ENCODE results near the gene EPS8L1. TPM values are rescaled to one million over a fixed set of nuclear protein-coding genes. Genes with fewer than 3 reads are reported as not detected.

Gene EPS8L1
- total RNA-seq, 1 donor from 2014 or later = 9.9 TPM

DNA sequence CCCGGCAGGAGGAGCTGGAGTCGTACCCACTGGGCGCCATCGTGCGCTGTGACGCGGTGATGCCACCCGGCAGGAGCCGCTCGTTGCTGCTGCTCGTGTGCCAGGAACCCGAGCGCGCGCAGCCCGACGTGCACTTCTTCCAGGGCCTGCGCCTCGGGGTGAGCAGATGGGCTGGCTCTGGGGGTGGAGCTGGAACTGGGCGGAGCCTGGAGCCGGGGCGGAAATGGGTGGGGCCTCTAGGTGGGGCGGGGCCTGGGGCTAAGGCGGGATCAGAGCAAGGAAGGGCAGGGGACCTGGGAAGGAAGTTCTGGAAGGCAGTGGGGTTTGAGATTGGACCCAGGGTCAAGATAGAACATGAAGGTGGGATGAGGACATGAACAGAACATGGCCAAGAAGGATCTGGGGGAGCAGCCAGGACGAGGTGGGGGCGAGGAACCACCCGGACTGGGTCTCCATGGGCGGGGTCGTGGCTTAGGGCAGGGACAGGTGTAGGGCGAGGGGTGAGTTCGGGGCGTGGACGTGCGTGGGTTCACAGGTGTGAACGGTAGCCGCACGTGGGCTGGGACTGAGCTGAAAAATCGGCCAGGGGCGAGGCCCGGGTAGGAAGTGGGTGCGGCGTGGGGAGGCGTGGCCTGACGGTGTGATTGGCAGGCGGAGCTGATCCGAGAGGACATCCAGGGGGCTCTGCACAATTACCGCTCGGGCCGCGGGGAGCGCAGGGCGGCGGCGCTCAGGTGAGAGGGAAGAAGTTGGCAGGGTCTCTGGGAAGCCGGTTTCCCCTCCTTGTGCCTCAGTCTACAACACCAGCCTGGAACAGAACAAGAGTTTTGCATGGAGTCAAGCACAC is 4.7 kb downstream of the EPS8L1 start:
- DNase-seq (ENCODE audit: low read depth in 2 of 2) = peak; percentile 62 to 75

DNA sequence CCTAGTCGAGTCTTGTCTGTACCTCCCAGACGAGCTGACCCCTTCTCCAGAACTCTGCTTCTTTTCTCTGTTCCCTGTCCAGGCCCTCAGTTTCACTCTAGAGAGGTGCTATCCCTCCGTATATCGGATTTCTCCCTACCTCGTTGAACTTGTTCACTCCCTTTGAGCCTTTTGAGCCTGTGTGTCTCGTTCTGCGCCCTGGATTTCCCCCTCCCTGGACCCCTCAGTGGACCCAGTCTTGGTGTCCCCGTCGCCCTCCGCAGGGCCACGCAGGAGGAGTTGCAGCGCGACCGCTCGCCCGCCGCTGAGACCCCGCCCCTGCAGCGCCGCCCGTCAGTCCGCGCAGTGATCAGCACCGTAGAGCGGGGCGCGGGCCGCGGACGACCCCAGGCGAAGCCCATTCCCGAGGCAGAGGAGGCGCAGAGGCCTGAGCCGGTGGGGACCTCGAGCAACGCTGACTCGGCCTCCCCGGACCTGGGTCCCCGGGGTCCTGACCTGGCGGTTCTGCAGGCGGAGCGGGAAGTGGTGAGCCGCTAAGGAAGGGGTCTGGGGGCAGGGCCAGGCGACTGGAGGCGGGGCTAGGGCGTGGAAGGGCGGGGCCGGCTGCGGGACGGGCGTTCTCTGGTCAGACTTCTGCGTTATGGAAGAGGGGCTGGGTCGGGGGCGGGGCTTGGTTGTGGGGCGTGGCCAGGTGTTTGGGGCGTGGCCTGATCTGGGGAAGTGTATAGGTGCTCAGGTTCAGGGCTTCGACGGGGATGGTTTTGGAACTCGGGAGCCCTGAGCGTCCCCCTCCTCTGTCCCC is 5.5 kb downstream of the EPS8L1 start:
- DNase-seq (ENCODE audit: low read depth in 2 of 2) = peak; percentile 76 to 92

DNA sequence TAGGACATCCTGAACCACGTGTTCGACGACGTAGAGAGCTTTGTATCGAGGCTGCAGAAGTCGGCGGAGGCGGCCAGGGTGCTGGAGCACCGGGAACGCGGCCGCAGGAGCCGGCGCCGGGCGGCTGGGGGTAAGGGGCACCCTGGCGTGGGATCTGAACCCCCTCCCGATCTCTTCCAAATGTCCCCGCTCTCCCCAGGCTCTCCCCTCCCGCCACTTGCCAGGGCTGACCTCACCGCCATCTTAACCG is 6.0 kb downstream of the EPS8L1 start:
- DNase-seq (ENCODE audit: low read depth in 2 of 2) = no peak

DNA sequence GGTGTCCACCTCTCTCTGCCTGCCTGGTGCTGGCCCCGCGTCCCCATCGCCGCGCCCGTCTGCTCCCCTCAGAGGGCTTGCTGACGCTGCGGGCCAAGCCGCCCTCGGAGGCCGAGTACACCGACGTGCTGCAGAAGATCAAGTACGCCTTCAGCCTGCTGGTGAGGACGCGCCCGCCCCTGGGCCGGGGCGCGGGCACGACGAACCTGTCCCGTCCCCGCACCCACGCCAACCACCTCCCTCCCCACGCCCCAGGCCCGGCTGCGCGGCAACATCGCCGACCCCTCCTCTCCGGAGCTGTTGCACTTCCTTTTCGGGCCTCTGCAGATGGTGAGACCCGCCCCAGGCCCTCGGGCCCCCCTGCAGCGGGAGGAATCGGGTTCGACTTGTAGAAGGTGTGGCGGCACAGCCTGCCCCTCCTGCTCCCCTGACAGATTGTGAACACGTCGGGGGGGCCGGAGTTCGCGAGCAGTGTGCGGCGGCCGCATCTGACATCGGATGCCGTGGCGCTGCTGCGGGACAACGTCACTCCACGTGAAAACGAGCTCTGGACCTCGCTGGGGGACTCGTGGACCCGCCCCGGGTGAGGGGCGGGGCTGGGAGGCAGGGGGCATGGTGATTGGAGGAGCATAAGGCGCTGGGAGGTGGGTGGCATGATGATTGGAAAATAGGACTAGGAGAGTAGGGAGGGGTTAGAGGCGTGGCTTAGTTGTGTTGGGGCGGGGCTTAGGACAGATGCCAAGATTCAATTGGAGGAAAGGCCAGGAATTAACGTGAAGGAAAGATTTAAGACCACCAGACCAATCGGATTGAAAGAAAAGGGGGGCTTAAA is 6.6 kb downstream of the EPS8L1 start:
- DNase-seq (ENCODE audit: low read depth in 2 of 2) = peak; percentile 80 to 93

DNA sequence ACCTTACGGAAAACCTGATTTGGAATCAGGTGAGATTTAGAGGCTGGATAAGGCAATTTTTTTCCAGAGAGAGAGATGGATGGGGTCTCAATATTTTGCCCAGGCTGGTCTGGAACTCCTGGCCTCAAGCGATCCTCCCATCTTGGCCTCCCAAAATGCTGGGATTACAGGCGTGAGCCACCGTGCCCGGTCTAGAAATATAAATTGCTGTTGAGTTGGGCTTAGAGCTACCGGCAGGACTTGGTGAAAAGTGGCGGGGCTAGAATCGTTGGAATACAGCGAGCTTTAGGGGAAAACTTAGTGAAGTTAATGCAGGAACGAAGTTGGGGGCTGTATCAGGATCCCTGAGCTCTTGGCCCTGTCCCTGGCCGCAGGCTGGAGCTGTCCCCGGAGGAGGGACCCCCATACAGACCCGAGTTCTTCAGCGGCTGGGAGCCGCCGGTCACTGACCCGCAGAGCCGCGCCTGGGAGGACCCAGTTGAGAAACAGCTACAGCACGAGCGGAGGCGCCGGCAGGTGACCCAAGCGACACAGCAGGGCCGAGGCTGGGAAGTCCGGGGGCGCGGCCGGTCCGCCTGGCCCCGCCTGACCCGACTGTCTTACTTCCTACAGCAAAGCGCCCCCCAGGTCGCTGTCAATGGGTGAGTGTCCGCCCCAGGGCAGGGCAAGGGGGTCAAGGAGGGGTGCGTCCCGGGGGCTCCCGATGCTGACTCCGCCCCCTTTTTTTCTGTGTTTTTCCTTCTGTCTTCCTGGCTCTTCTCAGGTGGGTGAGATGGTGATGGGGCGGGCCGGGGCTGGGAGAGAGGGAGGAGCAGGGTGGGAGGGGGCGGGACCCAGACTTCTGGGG is 7.6 kb downstream of the EPS8L1 start:
- DNase-seq (ENCODE audit: low read depth in 2 of 2) = no peak

DNA sequence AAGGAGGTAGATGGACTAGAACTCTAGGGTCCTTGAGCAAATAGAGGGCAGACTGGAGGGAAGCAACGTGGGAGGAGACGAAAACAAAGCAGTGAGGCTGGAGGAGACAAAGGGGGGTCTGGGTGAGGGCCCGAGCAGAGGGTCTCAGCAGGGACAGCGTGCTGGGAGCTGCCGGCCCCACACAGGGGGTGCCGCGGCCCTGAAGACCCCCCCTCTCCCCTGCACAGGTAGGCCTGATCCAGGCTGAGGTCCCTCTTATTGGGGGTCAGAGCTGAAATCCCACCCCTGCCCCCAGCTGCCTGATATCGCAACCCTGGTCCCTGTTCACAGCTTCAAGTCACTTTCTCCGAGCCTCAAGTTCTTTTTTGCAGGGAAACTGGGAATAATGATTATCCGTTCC is 8.7 kb downstream of the EPS8L1 start:
- no peak for DNase-seq (ENCODE audit: low read depth in 2 of 2)

DNA sequence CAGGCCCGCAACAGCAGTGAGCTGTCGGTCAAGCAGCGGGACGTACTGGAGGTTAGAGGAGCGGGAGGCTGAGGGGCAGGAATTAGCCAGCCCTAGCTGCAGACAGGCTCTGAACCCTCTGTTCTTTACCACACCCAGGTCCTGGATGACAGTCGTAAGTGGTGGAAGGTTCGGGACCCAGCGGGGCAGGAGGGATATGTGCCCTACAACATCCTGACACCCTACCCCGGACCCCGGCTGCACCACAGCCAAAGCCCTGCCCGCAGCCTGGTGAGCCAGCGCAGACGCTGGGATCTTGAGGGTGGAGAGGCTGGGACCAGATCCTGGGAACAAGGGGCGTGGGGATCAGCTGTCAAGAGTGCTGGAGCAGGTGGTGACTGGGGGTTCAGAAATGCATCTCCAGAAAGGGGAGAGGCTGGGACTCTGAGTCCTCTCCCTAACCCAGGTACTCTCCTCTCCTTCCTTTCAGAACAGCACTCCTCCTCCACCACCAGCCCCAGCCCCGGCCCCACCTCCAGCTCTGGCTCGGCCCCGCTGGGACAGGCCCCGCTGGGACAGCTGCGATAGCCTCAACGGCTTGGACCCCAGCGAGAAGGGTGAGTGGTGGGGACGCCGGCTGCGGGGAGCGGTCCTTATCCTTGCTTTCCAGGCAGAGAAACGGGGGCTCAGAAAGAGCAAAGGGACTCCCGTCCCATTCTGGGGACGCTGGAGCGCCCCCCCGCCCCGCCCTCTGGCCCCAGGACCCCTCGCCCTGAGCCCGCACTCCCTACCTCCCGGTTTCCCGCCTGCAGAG is 10.4 kb downstream of the EPS8L1 start:
- no peak for DNase-seq (ENCODE audit: low read depth in 2 of 2)

DNA sequence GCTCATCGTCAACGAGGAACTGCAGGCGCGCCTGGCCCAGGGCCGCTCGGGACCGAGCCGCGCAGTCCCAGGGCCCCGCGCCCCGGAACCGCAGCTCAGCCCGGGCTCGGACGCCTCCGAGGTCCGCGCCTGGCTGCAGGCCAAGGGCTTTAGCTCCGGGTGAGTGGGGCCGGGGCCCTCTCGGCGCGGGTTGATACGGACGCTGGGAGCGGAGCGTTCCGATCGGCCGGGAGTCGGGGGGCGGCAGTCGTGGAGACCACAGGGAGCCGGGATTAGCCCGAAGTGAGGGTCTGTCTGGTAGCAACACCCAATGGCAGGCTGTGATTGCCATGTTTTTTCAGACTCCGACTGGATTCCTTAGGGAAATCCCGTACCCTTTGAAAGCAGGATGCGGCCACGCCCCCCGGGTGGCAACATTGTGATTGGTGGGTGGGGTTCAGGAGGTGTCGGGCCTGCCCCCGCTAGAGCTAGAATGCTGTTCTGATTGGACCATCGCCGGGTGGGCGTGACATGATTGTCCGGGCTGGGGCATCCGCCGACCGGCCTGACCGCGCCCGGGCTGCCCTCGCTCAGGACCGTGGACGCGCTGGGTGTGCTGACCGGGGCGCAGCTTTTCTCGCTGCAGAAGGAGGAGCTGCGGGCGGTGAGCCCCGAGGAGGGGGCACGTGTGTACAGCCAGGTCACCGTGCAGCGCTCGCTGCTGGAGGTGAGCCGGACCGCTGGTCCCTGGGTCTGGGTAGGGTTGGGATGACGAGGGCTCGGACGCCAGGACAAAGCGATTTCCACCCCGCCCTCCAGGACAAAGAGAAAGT is 11.3 kb downstream of the EPS8L1 start:
- DNase-seq (ENCODE audit: low read depth in 2 of 2) = peak; percentile 95 to 96

DNA sequence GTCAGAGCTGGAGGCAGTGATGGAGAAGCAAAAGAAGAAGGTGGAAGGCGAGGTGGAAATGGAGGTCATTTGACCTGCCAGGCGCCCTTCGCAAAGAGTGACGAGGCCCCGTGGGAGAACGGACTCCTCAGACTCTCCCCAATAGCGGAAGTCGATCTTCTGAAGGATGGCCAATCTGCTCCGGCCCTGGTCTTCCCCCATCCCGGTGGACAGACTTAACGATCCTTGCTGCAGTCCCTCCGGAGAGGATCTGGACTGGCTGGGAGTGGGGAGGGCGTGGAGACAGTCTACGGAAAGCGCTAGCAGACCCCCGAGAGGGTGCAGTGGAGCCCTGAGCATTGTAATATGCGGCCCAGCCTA is 11.9 kb downstream of the EPS8L1 start:
- DNase-seq (ENCODE audit: low read depth in 2 of 2) = peak; percentile 31 to 54

DNA sequence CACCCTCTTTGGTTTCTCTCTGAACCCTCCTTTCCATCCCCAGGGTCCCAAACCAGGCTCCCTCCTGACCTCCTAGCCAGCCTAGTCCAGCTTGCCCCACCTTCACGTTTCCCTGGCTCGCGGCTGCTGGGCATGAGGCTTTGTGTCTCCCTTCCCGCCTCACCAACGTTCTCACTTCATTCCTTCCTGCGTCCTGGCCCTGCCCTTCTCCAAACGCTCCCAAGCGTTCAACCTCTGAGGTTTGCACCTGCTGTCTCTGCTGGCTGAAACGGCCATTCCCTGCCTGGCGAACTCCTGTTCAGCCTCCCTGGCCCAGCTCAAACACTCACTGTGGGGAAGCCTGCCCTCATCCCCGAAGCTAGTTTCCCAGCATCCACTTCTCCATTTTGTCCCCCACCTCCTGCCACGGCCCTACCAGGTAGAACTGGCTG is 12.4 kb downstream of the EPS8L1 start:
- DNase-seq (ENCODE audit: low read depth in 2 of 2) = peak in 1 of 2 donors; percentile 15

DNA sequence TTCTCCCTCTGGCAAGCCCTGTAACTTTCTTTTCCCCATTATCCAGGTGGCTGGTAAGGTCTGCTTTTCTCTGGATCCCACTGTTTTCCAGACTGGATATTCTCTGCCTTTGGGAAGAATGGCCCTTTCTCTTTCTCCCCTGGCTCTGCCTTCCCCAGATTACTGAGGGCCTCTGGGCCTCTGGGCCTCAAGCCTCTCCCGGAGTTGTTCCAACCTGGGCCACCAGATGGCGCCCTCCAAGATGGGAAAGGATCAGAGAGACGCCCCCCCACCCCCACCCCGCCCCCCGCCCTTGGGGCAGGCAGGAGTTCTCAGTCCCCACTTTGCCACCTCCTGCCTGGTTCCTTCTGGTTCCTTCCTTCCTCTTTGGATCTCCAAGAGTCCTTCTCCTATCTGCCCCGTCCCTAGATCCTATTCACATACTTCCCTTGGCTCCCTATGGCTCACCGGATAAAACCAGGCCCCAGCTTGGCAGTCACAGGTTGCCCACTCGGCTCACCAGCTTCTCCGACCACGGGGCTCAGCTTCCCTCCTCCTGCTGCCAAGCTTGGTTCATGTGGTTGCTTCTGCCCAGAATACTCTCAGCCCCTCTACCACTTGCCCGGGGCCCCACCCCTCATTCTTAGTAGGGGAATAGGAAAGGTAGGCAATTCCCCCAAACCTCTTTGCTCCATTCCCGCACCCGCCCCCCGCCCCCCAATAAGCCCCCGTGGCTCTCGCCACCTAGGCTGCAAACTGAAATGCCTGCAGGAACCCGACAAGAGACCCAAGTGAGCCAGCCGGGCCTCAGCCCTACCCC is 13.1 kb downstream of the EPS8L1 start:
- peak; percentile 62 to 72 for DNase-seq (ENCODE audit: low read depth in 2 of 2)

DNA sequence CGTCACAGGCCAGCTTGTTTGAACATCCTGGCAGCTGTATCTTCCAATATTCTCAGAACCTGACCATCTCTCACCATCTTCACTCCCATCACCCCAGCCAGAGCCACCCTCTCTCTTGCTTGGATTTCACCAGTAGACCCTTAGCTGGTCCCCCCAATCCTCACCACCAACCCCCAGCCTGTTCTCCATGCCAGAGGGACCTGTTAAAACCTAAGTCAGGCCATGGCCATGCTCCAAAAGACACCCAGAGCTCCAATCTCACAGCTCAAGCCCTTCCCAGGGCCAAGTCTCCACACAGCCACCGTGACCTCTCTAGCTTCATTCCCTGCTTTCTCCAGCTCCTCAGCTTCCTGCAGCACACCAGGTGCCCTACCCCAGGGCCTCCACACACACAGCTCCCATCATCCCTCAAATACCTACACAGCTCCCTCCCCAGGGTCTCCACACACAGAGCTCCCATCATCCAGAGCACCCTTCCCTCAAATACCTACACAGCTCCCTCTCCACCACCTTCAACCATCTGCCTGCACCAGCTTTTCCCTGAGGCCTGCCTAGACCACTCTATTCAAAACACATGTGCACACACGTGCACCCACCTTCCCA is 13.8 kb downstream of the EPS8L1 start:
- DNase-seq (ENCODE audit: low read depth in 2 of 2) = no peak

DNA sequence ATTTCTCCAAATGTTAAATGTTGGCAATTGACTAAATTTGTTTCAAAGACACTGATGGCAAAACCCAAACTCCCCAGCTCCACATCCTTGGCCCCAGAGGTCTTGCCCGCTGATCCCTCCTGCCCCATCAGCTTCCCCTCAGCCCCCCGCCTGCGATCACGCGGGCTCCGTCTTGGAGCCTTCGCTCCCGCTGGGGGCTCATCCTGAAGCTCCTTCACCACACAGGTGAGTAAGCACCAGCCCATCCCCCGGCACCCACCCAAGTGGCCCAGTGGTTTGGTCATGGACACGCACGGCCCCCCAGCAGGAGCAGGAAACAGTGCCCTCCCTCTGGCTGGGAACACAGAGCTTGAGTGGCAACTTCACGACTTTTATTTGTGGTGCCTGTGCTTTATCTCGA is 14.9 kb downstream of the EPS8L1 start:
- DNase-seq (ENCODE audit: low read depth in 2 of 2) = no peak

DNA sequence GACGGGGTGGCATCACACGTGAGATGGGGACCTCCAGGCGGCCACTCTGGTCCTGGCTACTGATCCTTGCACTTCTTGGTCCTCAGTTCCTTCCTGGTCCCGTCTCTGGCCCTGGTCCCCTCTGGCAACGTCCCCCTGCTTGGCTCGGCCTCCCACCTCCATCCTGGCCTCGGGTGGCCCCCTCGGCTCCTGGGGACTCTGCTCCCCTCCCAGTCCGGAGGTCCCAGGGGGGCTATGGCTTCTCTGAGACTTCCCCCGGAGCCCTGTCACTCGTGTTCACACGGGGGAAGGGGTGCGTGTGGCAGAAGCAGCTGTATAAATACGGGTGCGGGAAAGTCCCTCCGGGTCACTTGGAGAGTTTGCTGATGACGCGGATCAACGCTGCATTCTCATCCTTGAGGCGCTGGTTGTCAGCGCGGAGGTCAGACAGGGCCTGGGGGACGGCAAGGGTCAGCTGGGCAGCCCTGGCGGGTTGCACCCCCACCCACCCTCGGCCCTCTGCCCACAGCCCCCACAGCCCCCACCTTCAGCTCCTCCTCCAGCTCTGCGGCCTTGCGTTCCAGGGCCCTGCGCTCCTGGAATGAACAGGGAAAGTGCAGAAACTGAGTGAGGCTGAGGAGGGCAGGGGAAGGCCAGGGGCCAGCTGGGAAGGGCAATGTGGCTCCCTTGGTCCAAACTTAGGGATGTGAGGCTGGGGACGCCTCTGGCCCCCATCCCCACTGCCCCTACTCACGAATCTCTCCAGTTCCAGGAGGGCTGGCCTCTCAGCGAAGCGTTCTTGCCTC is 15.6 kb downstream of the EPS8L1 start:
- DNase-seq (ENCODE audit: low read depth in 2 of 2) = no peak

DNA sequence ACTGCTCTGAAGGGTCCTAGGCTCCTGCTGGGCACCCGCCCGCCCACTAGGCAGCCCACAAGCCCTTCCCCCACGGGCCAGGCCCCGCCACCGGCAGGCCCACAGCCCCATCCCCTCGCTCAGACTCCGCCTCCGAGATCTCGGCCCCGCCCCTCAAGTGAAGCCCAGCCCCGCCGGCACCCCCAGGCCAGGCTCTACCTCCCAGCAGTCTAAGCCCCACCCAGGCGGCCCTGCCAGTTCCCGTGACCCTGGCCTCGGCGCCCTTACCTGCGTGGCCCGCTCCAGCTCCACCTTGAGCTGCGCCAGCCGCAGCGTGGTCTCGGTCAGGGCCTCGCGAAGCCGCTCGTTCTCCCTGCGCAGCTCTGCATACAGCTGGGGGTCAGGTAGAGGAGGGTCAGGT is 16.3 kb downstream of the EPS8L1 start:
- DNase-seq (ENCODE audit: low read depth in 2 of 2) = no peak

DNA sequence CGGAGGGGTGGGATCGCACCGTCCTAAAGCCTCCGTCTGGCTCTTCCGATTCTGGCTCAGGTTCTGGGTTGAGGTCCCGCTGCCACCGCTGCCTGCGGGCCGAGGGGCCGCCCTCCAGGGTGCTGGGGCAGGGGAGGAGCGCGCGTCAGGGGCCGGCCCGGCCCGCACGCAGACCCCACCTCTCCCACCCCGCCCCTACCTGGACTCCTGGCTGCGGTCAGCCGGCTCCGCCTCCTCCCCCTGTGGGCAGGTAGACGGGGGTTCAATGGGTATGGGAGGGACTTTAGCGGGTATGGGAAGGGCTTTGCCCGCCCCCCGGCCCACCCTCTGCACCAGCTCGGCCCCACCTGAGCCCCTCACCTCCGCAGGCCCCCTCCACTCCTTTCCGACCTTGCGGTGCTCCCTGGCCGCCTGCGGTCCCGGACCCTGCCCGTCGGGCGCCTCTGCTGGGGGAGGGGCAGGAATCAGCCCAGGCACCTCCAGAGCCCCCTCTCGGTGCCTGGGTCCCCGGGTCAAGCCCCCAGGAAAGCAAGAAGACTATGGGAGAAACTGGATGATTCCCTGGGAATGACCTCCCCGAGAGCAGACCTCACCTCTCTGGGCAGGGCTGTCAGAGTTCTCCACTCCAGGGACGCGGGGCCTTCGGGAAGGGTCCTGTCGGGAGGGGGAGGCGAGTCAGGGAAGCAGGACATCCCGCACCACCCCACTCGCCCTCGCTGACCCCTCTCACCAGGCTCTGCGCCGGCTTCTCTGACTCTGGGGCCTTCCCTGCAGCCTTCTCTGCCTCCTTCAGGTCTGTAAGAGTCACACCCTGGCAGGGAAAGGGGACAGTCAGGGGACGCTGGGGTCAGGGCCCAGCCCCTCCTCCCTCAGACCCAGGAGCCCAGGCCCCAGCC is 17.0 kb downstream of the EPS8L1 start:
- no peak for DNase-seq (ENCODE audit: low read depth in 2 of 2)

All from lung microvascular endothelial cell (primary cell).